Hematopoietic multipotent progenitor cell treated with erythropoietin and hydrocortisone succinate and interleukin-3 and kit ligand, for 15 days (in vitro differentiated cells): ENCODE measurements around the gene LILRB4.
"Not testable (repeated sequence)": the region's sequence is repeated elsewhere in the genome, so short reads cannot be mapped to it uniquely, and the experiment has no call there.

ENCODE experiments used
- DNase-seq: peaks from one replicate; pipeline ENCODE4 v3.0.0-alpha.2; 2015; ENCODE audit warnings: low spot score

Gene LILRB4

GRCh38 chr19:54694648-54695047, 31.9 kb downstream of the LILRB4 start:
- no peak for DNase-seq

GRCh38 chr19:54696117-54696548, 33.3 kb downstream of the LILRB4 start:
- no peak for DNase-seq

GRCh38 chr19:54696766-54697165, 34.0 kb downstream of the LILRB4 start:
- no peak for DNase-seq

DNA sequence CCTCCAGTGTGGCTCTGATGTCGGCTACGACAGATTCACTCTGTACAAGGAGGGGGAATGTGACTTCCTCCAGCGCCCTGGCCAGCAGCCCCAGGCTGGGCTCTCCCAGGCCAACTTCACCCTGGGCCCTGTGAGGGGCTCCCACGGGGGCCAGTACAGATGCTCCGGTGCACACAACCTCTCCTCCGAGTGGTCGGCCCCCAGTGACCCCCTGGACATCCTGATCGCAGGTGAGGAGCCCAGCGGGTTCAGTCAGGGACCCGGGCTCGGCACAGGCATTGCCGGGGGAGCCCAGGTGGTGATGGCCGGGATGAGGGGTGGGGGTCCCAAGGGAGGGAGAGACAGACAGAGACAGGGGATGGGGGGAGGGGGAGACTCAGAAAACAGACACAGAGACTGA, 34.9 kb downstream of the LILRB4 start:
- not testable (repeated sequence) for DNase-seq

- DNase-seq: no peak
Measured at GRCh38 chr19:54704928-54705327, 42.1 kb downstream of the LILRB4 start.

GRCh38 chr19:54707962-54708361, 45.2 kb downstream of the LILRB4 start:
- no peak for DNase-seq

- no peak for DNase-seq
Measured at GRCh38 chr19:54708781-54709180, 46.0 kb downstream of the LILRB4 start.

DNA sequence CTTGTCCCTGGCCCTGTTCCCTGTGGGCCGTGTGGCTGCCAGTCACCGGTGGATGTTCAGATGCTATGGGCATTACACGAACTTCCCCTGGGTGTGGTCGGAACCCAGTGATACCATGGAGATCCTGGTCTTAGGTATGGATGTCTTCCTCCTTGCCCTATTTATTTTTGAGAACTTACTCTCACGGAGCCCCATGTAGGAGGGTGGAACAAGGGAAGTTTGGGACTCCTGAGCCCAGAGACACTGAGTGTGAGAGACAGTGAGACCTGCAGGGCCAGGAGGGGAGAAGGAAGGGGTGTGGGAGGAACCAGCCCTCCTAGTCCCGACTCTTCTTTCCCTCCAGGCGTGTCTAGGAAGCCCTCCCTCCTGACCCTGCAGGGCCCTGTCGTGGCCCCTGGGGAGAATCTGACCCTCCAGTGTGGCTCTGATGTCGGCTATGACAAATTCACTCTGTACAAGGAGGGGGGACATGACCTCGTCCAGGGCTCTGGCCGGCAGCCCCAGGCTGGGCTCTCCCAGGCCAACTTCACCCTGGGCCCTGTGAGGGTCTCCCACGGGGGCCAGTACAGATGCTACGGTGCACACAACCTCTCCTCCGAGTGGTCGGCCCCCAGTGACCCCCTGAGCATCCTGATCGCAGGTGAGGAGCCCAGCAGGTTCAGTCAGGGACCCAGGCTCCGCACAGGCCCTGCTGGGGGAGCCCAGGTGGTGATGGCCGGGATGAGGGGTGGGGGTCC, 46.6 kb downstream of the LILRB4 start:
- DNase-seq: no peak

GRCh38 chr19:54709956-54710355, 47.2 kb downstream of the LILRB4 start:
- DNase-seq: not testable (repeated sequence)
